Right kidney (tissue), 9 donors: ENCODE measurements around the gene HTR2C.
A peak's percentile ranks its signal among the peaks of the same experiment; 100 is the strongest.
"Not testable (repeated sequence)": the region's sequence is repeated elsewhere in the genome, so short reads cannot be mapped to it uniquely, and the experiment has no call there.

Experiments used
- DNase-seq: peaks from one replicate; pipeline ENCODE4 v3.0.0-alpha.2; 2016
- long read RNA-seq, 8 donors: transcript quantifications; one replicate each; lab custom pipeline, GENCODE V29; 2026

HTR2C gene
- long read RNA-seq, donor 1: 0 reads
- long read RNA-seq, donor 2: 0 reads
- long read RNA-seq, donor 3: 0 reads
- long read RNA-seq, donor 4: 0 reads
- long read RNA-seq, donor 5: 0 reads
- long read RNA-seq, donor 6: 0 reads
- long read RNA-seq, donor 7: 0 reads
- long read RNA-seq, donor 8: 0 reads

- DNase-seq: peak; percentile 14
Measured at GRCh38 chrX:114583646-114584374, at the start of gene HTR2C. TSS of gene HTR2C (plus strand) at chrX:114584086. CDS start at chrX:114726937, 142,851 bp downstream.

DNA sequence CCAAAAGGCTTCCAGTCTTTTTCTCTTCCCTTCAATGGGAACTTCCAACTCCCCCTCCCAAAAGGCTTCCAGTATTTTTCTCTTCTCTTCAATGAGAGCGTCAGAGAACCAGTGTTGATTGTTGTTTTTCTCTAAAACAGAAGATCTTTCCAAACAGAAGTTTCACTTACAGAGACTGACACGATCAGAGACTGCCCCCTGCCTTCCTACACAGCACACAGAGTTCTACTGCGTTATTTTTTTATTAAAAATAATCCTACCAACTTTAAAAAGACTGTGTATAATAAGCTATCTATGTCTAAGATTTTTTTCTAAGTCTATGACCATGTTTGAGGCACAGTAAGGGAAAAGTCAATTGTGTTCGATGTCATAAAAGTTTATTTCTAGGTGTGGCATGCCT, 3.5 kb upstream of the HTR2C start:
- DNase-seq: no peak

DNA sequence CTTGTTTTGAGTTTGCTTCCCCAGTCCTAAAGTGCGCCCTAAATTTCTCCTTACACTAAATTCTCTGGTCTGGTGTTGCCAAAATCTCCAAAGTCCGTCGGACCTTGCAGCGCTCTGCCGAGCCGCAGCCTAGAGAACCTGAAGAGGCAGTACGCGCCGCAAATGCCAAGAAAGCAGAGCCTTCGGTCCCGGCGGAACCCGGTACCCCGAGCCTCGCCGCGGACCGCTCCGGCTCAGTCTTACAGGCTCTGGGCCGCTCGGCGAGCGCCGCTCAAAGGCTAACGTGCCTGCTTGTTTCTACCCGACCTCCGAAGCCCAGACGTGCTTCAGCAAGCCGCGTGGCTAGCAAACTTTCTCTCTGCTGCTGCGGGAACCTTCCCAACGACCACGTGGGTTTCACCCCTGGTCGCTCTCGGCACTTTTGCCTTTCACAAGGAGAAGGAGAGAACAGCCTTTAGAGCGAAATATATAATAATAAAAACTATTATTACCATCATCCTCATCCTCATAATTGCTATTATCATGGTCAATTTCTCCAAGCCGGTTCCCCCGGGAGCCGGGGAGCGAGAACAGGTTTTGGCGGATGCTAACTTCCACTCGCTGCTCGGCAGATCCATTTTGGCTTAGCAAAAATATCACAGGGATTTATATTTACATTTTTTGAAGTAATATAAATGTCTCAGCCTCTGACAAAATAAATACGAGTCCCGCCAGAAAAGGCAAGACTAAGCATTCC, 2.2 kb upstream of the HTR2C start:
- DNase-seq: peak; percentile 45

DNA sequence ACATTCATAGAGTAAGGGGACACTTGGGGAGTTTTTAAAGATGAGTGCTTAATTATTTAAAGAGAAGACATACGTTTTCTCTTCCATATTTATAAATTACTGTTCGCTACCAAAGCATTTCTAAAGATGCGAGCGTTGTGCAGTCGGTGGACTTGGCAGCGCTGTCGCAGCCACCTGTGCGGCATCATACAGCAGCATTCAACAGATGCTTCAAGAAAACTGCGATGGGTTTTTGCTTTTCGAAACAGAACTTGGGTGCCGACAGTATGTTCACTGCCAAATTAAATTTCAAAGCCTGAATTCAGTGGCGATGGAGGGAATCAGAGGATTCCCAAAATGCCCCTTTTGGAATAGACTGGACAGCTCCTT, 1.6 kb upstream of the HTR2C start:
- no peak for DNase-seq

DNA sequence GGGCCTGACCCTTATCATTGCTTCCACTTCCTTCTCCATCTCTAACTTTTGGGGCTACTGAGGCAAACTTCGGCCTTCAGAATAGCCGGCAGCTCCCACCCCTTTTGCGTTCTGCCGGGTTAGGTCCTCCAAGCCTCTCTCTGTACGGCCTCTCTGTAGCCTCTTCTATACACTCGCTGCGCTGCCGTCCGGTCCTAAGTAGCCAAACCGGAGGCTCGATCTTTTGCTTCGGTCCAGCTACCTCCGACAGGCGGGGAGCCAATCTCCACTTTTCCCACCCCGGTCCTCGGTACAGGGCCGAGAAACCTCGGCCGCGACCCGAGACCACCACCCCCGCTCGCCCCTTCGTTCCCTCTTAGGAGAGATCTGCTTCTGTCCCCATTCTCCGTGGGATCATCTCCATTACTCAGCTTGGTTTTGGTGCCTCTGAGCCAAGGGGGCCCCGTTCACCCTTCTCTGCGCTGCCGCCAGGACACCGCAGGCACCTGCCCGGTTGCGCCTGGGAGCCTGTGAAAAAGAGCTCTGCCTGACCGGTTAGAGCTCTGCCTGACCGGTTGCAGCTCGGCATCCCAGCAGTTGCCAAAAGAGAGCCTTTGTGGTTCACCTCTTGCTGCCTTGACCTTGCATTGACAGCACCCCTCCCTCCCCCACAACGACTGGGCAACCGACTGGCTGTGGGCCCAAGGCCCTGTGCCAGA, 1.0 kb upstream of the HTR2C start:
- DNase-seq: peak; percentile 19

DNA sequence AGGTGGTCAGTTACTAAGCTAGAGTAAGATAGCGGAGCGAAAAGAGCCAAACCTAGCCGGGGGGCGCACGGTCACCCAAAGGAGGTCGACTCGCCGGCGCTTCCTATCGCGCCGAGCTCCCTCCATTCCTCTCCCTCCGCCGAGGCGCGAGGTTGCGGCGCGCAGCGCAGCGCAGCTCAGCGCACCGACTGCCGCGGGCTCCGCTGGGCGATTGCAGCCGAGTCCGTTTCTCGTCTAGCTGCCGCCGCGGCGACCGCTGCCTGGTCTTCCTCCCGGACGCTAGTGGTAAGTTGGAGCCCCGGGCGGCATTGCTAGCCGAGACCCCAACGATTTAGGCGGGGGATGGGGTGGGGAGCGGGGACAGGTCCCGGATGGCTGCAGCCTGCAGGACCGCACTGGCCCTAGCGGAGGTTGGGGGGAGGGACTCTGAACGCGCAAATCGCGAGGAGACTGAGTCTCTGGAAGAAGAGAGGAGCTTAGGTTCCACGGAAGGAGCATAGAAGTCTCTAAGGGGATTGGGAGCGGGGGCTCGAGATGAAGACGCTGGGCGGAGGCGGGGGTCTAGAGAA, 573 bp downstream of the HTR2C start:
- peak; percentile 45 for DNase-seq

DNA sequence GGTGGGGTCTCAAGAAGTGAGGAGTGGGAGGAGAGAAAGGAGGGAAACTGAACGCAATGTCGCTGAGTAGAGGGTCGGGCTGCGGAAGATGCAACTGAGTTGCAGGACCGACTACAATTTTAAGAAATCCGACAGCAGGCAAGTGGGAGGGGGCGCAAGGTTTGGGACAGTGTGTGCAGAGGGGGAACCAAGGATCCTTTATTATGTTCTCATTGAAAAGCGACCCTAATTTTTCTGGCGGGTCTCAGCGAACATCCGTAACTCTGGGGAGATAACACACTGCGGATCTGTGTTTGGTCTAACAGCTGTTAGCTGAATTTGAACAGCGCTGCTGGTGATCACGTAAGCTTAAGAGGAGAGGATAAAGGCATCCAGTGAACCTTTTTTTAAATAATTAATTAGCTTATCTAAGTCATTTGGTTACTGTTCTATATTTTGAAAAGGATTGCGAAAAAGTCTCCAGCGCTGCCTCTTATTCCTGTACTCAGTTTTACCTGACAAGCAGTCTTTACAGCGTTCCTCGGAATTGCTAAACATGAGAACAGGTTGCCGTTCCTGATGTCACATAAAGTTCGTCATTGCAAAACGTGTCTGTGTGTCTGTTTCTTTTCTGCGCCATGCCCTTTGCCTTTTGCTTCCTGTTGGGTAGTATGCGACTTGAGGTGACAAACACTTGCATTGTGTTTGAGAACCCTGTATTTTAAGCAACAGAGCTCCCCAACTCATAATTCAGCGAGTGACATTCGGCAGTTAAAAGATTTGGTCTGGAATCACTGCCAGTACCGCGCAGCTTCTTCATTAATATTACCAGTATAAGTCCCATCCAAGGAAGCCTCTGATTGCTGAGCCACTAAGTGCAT, 1.3 kb downstream of the HTR2C start:
- peak; percentile 12 for DNase-seq

GRCh38 chrX:114591121-114591520, 7.2 kb downstream of the HTR2C start:
- DNase-seq: no peak

- no peak for DNase-seq
Measured at GRCh38 chrX:114599305-114599704, 15.4 kb downstream of the HTR2C start.

GRCh38 chrX:114599911-114600310, 16.0 kb downstream of the HTR2C start:
- no peak for DNase-seq

DNA sequence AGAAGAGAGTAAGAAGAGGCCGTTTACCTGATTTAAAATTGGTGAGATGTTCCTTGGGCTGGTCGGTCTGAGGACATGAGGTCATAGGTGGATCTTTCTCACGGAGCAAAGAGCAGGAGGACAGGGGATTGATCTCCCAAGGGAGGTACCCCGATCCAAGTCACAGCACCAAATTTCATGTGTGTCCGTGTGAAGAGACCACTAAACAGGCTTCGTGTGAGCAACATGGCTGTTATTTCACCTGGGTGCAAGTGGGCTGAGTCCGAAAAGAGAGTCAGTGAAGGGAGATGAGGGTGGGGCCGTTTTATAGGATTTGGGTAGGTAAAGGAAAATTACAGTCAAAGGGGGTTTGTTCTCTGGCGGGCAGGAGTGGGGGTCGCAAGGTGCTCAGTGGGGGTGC, 22.7 kb downstream of the HTR2C start:
- DNase-seq: not testable (repeated sequence)

GRCh38 chrX:114611018-114611619, 27.2 kb downstream of the HTR2C start:
- DNase-seq: no peak

GRCh38 chrX:114615765-114616164, 31.9 kb downstream of the HTR2C start:
- DNase-seq: no peak

- DNase-seq: no peak
Measured at GRCh38 chrX:114619874-114620273, 36.0 kb downstream of the HTR2C start.

DNA sequence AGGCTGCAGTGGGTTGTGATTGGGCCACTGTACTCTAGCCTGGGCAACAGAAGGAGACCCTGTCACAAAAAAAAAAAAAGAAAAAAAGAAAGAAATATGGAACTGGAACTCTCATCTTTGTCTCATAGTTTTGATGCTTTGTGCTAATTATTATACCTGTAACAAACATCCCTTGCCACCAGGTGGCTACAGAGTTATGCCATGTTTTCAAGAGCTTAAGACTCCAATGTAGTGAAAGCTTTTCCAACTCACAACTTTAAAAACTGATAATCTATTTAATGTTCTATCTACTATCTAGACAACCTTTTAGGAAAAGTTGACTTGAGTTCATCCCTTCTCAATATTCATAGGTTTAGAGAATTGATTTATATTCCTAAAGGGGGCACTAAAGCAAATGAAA, 42.4 kb downstream of the HTR2C start:
- no peak for DNase-seq

- no peak for DNase-seq
Measured at GRCh38 chrX:114635986-114636385, 52.1 kb downstream of the HTR2C start.

DNA sequence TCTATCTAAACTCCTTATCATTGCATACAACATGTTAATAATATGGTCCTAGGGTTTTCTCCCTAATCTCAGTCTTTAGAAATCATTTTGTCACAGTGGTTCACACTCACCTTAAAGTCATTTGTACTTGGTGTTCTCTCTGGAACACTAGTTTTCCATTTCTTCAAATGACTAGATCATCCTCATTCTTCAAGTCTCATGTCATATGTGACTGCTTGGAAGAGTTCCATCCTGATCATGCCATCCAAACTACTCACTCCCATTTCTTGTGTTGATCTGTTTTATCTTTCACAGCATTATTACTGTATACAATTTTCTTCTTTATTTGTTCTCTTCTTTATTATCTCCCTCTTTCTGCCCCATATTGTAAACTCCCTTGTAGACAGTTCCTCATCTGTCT, 66.5 kb downstream of the HTR2C start:
- no peak for DNase-seq

- DNase-seq: no peak
Measured at GRCh38 chrX:114675365-114675764, 91.5 kb downstream of the HTR2C start.

- DNase-seq: not testable (repeated sequence)
Measured at GRCh38 chrX:114700533-114700932, 116.6 kb downstream of the HTR2C start.

DNA sequence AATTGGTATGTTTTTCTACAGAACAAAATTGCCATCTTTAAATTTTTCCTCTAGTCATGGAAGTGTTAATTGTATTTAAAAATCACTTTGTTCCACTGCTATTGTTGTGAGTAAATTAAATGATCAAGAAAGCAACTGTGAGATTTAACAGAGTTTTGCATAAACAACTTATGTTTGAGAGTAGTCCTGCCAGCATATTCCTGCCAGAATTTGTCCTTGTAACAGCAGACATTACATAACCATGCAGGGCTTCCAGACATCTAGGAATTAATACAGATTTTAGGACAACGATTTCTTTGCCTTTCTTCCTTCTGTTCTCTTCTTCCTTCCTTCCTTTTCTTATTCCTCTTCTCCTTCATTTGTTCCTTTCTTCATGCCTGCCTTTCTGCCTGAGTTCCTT, 125.5 kb downstream of the HTR2C start:
- no peak for DNase-seq

GRCh38 chrX:114710571-114710970, 126.7 kb downstream of the HTR2C start:
- no peak for DNase-seq
